HG02798 (cell line): ENCODE results near the gene CABP7.

Experiments
- ATAC-seq: cut with Tn5 transposase; IDR thresholded peaks from one replicate; pipeline ENCODE4 v1.9.1; 2021; ENCODE audit warnings: mild to moderate bottlenecking; ENCODE audit not compliant: unreplicated experiment, poor library complexity

CABP7 gene

GRCh38 chr22:29701155-29701999, 18.4 kb upstream of the CABP7 start:
- no peak for ATAC-seq

GRCh38 chr22:29702000-29702930, 17.5 kb upstream of the CABP7 start:
- no peak for ATAC-seq

GRCh38 chr22:29702931-29703501, 16.8 kb upstream of the CABP7 start:
- ATAC-seq = no peak

- ATAC-seq = no peak
Measured at GRCh38 chr22:29703569-29704195, 16.1 kb upstream of the CABP7 start.

GRCh38 chr22:29704528-29705285, 15.1 kb upstream of the CABP7 start:
- no peak for ATAC-seq

GRCh38 chr22:29705651-29706050, 14.2 kb upstream of the CABP7 start:
- no peak for ATAC-seq

- ATAC-seq = no peak
Measured at GRCh38 chr22:29706486-29706885, 13.3 kb upstream of the CABP7 start.

GRCh38 chr22:29707010-29707409, 12.8 kb upstream of the CABP7 start:
- no peak for ATAC-seq

- ATAC-seq = no peak
Measured at GRCh38 chr22:29707471-29707870, 12.3 kb upstream of the CABP7 start.

GRCh38 chr22:29710193-29710592, 9.6 kb upstream of the CABP7 start:
- no peak for ATAC-seq

GRCh38 chr22:29710922-29711593, 8.7 kb upstream of the CABP7 start:
- no peak for ATAC-seq

GRCh38 chr22:29712119-29712518, 7.7 kb upstream of the CABP7 start:
- no peak for ATAC-seq

- no peak for ATAC-seq
Measured at GRCh38 chr22:29713156-29713727, 6.6 kb upstream of the CABP7 start.

- no peak for ATAC-seq
Measured at GRCh38 chr22:29715240-29715639, 4.6 kb upstream of the CABP7 start.

GRCh38 chr22:29715705-29716104, 4.1 kb upstream of the CABP7 start:
- ATAC-seq = no peak

GRCh38 chr22:29716814-29717545, 2.8 kb upstream of the CABP7 start:
- ATAC-seq = no peak

- ATAC-seq = no peak
Measured at GRCh38 chr22:29717789-29718188, 2.0 kb upstream of the CABP7 start.
